WTC11 (cell line): ENCODE data around the gene ATP2B1. TPM values are rescaled to one million over a fixed set of nuclear protein-coding genes. Genes with fewer than 3 reads are reported as not detected.
A peak's percentile ranks its signal among the peaks of the same experiment; 100 is the strongest.

Experiments
- ATAC-seq: fragments of 200-7000 bp; cut with Tn5 transposase; 2 replicates; pipeline ENCODE4 v1.10.0; 2021; ENCODE audit warnings: mild to moderate bottlenecking, moderate library complexity
- CTCF ChIA-PET: fragments of 300-600 bp; sonication (Branson Sonifier 250); formaldehyde crosslinking; loops from one replicate; lab custom pipeline; 2021; ENCODE audit warnings: antibody characterized with exemption; lab: Charles Lee
- POLR2A ChIA-PET: fragments of 350-600 bp; sonication (Branson Sonifier 250); formaldehyde crosslinking; loops from one replicate; lab custom pipeline; 2021; ENCODE audit warnings: antibody characterized with exemption; lab: Charles Lee
- DNase-seq: peaks from one replicate; pipeline ENCODE4 v3.0.0; 2021; ENCODE audit warnings: low spot score
- H3K27ac Mint-ChIP-seq: 2 replicates; pipeline ENCODE4 v1.8.0; 2021; ENCODE audit warnings: mixed read lengths
- H3K27me3 Mint-ChIP-seq: 2 replicates; pipeline ENCODE4 v1.8.0; 2021; ENCODE audit warnings: low read depth, mild to moderate bottlenecking, moderate library complexity, mixed read lengths
- H3K36me3 Mint-ChIP-seq: 2 replicates; pipeline ENCODE4 v1.8.0; 2021; ENCODE audit warnings: mixed read lengths
- H3K4me1 Mint-ChIP-seq: 2 replicates; pipeline ENCODE4 v1.8.0; 2022; ENCODE audit warnings: mixed read lengths
- H3K4me3 Mint-ChIP-seq: 2 replicates; pipeline ENCODE4 v1.8.0; 2021; ENCODE audit warnings: mild to moderate bottlenecking, moderate library complexity, mixed read lengths
- H3K9me3 Mint-ChIP-seq: 2 replicates; pipeline ENCODE4 v1.8.0; 2021; ENCODE audit warnings: mixed read lengths
- CBFB ChIP-seq: sonication (generic); formaldehyde crosslinking; IDR thresholded peaks from 2 replicates; pipeline ENCODE4 v1.8.1; 2022; ENCODE audit warnings: mild to moderate bottlenecking, low read depth, missing genetic modification reagents
- ELF4 ChIP-seq: sonication (generic); formaldehyde crosslinking; IDR thresholded peaks from 2 replicates; pipeline ENCODE4 v1.8.1; 2022; ENCODE audit warnings: low read depth, mild to moderate bottlenecking, moderate library complexity, missing genetic modification reagents
- ESRRA ChIP-seq: sonication (generic); formaldehyde crosslinking; IDR thresholded peaks from 2 replicates; pipeline ENCODE4 v1.8.1; 2022; ENCODE audit warnings: mild to moderate bottlenecking, missing genetic modification reagents, borderline replicate concordance
- FOXP1 ChIP-seq: sonication (generic); formaldehyde crosslinking; IDR thresholded peaks from 2 replicates; pipeline ENCODE4 v1.8.0; 2022; ENCODE audit warnings: missing genetic modification reagents, mild to moderate bottlenecking, moderate library complexity, borderline replicate concordance
- MXD4 ChIP-seq: fragments of 250-450 bp; sonication (Bioruptor Pico); IDR thresholded peaks from 2 replicates; pipeline ENCODE4 v1.8.0; 2021; ENCODE audit warnings: mild to moderate bottlenecking, moderate library complexity, borderline replicate concordance
- NFATC4 ChIP-seq: fragments of 250-450 bp; sonication (Bioruptor Pico); IDR thresholded peaks from 2 replicates; pipeline ENCODE4 v1.9.0; 2021; ENCODE audit warnings: mild to moderate bottlenecking
- ZNF121 ChIP-seq: sonication (generic); formaldehyde crosslinking; IDR thresholded peaks from 2 replicates; pipeline ENCODE4 v1.8.0; 2023; ENCODE audit warnings: missing genetic modification reagents
- ZNF232 ChIP-seq: sonication (generic); formaldehyde crosslinking; IDR thresholded peaks from 2 replicates; pipeline ENCODE4 v1.8.0; 2022; ENCODE audit warnings: mild to moderate bottlenecking, missing genetic modification reagents
- total RNA-seq: library from RNA; stranded (reverse); gene quantifications from 3 replicates; pipeline ENCODE4 v1.2.3, GENCODE V29; 2021
- TF ChIP-seq, protein P1 (sequence below): sonication (generic); formaldehyde crosslinking; IDR thresholded peaks from 2 replicates; pipeline ENCODE4 v1.8.1; 2023; ENCODE audit warnings: mild to moderate bottlenecking, moderate library complexity, missing genetic modification reagents
- TF ChIP-seq, protein P2 (sequence below): sonication (generic); formaldehyde crosslinking; conservative IDR thresholded peaks from 2 replicates; pipeline ENCODE4 v1.8.1; 2023; ENCODE audit warnings: mild to moderate bottlenecking, low read depth, missing genetic modification reagents, moderate library complexity
- TF ChIP-seq, protein P3 (sequence below): sonication (generic); formaldehyde crosslinking; IDR thresholded peaks from 2 replicates; pipeline ENCODE4 v1.8.1; 2023; ENCODE audit warnings: mild to moderate bottlenecking, missing genetic modification reagents
- TF ChIP-seq, protein P4 (sequence below): sonication (generic); formaldehyde crosslinking; IDR thresholded peaks from 2 replicates; pipeline ENCODE4 v1.8.1; 2022; ENCODE audit warnings: mild to moderate bottlenecking, missing genetic modification reagents, moderate library complexity, borderline replicate concordance
- TF ChIP-seq, protein P5 (sequence below): fragments of 200-600 bp; IDR thresholded peaks from 2 replicates; pipeline ENCODE4 v1.8.0; 2022; ENCODE audit warnings: antibody characterized with exemption
- TF ChIP-seq, protein P6 (sequence below): sonication (generic); formaldehyde crosslinking; IDR thresholded peaks from 2 replicates; pipeline ENCODE4 v1.8.0; 2022; ENCODE audit warnings: missing genetic modification reagents

Gene ATP2B1
- total RNA-seq, 1 experiment from 2014 or later, result 31.7 TPM

DNA sequence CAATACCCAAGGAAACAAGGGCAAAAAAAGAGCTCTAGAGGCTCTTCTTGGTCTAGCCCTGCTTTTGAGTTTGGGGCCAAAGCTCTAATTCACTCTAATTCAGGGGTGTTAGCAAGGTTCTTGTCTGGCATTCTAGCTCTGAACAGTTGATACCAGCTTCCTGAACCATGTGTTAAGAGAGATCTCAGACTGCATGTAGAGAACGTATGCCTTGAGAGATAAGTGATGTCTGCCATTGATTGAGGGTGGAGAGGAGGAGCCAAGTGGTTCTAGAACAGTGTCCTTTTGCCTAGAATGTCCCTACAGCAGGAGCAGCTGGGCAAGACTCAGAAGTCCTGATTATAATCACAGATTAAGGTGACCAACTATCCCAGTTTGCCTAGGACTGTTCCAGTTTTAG lies 164.6 kb downstream of the ATP2B1 start:
- H3K9me3 Mint-ChIP-seq, result no peaks in the 10 kb centered on the region
- no peaks in the 10 kb centered on the region for H3K36me3 Mint-ChIP-seq
- no peaks in the 10 kb centered on the region for H3K27me3 Mint-ChIP-seq
- POLR2A ChIA-PET, result no interaction called here
- DNase-seq, result no peak
- TF ChIP-seq, protein P1, sequence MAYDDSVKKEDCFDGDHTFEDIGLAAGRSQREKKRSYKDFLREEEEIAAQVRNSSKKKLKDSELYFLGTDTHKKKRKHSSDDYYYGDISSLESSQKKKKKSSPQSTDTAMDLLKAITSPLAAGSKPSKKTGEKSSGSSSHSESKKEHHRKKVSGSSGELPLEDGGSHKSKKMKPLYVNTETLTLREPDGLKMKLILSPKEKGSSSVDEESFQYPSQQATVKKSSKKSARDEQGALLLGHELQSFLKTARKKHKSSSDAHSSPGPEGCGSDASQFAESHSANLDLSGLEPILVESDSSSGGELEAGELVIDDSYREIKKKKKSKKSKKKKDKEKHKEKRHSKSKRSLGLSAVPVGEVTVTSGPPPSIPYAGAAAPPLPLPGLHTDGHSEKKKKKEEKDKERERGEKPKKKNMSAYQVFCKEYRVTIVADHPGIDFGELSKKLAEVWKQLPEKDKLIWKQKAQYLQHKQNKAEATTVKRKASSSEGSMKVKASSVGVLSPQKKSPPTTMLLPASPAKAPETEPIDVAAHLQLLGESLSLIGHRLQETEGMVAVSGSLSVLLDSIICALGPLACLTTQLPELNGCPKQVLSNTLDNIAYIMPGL (CRISPR knock-in tag), result no peak
- no peak for TF ChIP-seq MXD4 (CRISPR knock-in tag)
- no peak for TF ChIP-seq ZNF232 (CRISPR knock-in tag)
- TF ChIP-seq, protein P2, sequence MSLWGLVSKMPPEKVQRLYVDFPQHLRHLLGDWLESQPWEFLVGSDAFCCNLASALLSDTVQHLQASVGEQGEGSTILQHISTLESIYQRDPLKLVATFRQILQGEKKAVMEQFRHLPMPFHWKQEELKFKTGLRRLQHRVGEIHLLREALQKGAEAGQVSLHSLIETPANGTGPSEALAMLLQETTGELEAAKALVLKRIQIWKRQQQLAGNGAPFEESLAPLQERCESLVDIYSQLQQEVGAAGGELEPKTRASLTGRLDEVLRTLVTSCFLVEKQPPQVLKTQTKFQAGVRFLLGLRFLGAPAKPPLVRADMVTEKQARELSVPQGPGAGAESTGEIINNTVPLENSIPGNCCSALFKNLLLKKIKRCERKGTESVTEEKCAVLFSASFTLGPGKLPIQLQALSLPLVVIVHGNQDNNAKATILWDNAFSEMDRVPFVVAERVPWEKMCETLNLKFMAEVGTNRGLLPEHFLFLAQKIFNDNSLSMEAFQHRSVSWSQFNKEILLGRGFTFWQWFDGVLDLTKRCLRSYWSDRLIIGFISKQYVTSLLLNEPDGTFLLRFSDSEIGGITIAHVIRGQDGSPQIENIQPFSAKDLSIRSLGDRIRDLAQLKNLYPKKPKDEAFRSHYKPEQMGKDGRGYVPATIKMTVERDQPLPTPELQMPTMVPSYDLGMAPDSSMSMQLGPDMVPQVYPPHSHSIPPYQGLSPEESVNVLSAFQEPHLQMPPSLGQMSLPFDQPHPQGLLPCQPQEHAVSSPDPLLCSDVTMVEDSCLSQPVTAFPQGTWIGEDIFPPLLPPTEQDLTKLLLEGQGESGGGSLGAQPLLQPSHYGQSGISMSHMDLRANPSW, result no peak
- TF ChIP-seq, protein P3, sequence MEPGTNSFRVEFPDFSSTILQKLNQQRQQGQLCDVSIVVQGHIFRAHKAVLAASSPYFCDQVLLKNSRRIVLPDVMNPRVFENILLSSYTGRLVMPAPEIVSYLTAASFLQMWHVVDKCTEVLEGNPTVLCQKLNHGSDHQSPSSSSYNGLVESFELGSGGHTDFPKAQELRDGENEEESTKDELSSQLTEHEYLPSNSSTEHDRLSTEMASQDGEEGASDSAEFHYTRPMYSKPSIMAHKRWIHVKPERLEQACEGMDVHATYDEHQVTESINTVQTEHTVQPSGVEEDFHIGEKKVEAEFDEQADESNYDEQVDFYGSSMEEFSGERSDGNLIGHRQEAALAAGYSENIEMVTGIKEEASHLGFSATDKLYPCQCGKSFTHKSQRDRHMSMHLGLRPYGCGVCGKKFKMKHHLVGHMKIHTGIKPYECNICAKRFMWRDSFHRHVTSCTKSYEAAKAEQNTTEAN (CRISPR knock-in tag), result no peak
- TF ChIP-seq, protein P4, sequence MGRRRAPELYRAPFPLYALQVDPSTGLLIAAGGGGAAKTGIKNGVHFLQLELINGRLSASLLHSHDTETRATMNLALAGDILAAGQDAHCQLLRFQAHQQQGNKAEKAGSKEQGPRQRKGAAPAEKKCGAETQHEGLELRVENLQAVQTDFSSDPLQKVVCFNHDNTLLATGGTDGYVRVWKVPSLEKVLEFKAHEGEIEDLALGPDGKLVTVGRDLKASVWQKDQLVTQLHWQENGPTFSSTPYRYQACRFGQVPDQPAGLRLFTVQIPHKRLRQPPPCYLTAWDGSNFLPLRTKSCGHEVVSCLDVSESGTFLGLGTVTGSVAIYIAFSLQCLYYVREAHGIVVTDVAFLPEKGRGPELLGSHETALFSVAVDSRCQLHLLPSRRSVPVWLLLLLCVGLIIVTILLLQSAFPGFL (CRISPR knock-in tag), result no peak
- TF ChIP-seq, all 79 proteins: peak for 0
- ATAC-seq, result no peak
- peaks cover 9% of the 10 kb centered on the region for H3K4me1 Mint-ChIP-seq
- no peak overlapping the region for H3K27ac Mint-ChIP-seq
- H3K4me3 Mint-ChIP-seq, result no peak overlapping the region
- CTCF ChIA-PET, result interaction anchor here (1.1 to 2.7 kb wide), 3 partner anchors 92 to 559 kb away, joined by 3 to 13 read pairs (median 3); no protein-coding TSS in a partner anchor

DNA sequence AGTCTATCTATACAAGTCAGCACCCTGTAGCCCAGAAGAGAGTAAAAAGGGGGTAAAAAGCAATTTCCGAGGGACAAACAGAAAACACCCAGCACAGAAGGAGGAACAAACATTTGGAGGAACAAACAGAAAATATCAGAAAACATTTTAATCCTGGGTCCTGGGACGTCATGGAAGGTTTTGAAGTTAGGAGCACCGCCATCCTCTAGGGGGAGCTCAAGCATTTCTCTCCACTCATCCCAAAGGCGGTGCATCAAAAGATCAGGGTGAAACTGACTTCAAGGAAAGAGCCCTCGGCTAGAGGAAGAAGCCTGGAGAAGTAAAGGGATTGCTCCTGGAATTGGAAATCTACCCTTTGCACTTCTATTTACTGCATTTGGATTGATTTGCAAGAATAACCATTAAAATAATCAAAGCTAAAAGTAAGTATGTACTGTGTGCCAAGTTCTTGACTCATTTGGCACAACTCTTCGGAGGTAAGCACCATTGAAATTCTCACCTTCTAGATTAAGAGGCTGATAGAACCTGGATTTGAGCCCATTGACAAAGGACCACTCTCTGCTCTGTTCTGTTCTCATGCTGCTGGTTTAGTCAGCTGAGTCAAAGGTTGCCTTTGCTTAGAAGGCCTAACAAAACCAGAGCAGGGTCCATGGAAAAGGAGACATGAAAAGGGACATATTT lies 165.6 kb downstream of the ATP2B1 start:
- ChIA-PET CTCF (interaction anchor here (0.8 to 2.7 kb wide), 6 partner anchors 66 to 621 kb away, joined by 3 to 13 read pairs (median 3); no protein-coding TSS in a partner anchor), POLR2A (no interaction called here)
- peak; percentile 83 for ATAC-seq
- H3K27me3 Mint-ChIP-seq, result no peaks in the 10 kb centered on the region
- H3K9me3 Mint-ChIP-seq, result no peaks in the 10 kb centered on the region
- peaks cover 9% of the 10 kb centered on the region for H3K4me1 Mint-ChIP-seq
- no peaks in the 10 kb centered on the region for H3K36me3 Mint-ChIP-seq
- no peak overlapping the region for H3K27ac Mint-ChIP-seq
- no peak overlapping the region for H3K4me3 Mint-ChIP-seq
- DNase-seq, result peak; percentile 70
- TF ChIP-seq, protein P5, sequence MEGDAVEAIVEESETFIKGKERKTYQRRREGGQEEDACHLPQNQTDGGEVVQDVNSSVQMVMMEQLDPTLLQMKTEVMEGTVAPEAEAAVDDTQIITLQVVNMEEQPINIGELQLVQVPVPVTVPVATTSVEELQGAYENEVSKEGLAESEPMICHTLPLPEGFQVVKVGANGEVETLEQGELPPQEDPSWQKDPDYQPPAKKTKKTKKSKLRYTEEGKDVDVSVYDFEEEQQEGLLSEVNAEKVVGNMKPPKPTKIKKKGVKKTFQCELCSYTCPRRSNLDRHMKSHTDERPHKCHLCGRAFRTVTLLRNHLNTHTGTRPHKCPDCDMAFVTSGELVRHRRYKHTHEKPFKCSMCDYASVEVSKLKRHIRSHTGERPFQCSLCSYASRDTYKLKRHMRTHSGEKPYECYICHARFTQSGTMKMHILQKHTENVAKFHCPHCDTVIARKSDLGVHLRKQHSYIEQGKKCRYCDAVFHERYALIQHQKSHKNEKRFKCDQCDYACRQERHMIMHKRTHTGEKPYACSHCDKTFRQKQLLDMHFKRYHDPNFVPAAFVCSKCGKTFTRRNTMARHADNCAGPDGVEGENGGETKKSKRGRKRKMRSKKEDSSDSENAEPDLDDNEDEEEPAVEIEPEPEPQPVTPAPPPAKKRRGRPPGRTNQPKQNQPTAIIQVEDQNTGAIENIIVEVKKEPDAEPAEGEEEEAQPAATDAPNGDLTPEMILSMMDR, result peak; percentile 69
- no peak for TF ChIP-seq CBFB (CRISPR knock-in tag)
- TF ChIP-seq NFATC4 (CRISPR knock-in tag), result no peak
- TF ChIP-seq ELF4 (CRISPR knock-in tag), result no peak
- TF ChIP-seq ESRRA (CRISPR knock-in tag), result no peak
- TF ChIP-seq, all 79 proteins: peak for 1

DNA sequence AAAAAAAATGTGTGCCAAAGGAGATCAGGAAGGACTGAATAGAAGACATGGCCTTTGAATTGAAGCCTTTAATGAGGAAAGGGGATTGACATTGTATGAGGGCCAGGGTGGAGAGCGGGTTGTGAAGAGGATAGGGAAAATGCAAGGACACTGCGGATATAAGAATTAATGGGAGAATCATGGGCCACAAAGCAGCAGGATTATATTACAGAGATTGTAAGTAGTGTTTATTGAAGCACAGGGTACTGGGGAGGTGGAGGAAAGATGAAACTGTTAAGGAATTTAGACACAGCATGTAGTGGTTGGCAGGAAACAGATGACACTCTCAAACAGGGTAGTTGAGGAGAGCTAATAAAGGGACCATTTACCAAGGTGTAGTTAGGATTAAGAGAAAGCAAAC lies 166.4 kb downstream of the ATP2B1 start:
- Mint-ChIP-seq H3K4me3 (no peak overlapping the region), H3K27me3 (0 out of 2 replicates have a peak, but pooled peaks cover 2% of the 10 kb centered on the region), H3K27ac (no peak overlapping the region; the same call in 1 of the 2 replicates), H3K4me1 (peaks cover 9% of the 10 kb centered on the region), H3K36me3 (no peaks in the 10 kb centered on the region), H3K9me3 (no peaks in the 10 kb centered on the region)
- ATAC-seq, result no peak
- ChIA-PET POLR2A (no interaction called here), CTCF (interaction anchor here (0.9 to 1.5 kb wide), 4 partner anchors 197 to 622 kb away, joined by 3 to 4 read pairs (median 3); no protein-coding TSS in a partner anchor)
- DNase-seq, result no peak
- TF ChIP-seq FOXP1 (CRISPR knock-in tag), result no peak
- TF ChIP-seq, protein P6, sequence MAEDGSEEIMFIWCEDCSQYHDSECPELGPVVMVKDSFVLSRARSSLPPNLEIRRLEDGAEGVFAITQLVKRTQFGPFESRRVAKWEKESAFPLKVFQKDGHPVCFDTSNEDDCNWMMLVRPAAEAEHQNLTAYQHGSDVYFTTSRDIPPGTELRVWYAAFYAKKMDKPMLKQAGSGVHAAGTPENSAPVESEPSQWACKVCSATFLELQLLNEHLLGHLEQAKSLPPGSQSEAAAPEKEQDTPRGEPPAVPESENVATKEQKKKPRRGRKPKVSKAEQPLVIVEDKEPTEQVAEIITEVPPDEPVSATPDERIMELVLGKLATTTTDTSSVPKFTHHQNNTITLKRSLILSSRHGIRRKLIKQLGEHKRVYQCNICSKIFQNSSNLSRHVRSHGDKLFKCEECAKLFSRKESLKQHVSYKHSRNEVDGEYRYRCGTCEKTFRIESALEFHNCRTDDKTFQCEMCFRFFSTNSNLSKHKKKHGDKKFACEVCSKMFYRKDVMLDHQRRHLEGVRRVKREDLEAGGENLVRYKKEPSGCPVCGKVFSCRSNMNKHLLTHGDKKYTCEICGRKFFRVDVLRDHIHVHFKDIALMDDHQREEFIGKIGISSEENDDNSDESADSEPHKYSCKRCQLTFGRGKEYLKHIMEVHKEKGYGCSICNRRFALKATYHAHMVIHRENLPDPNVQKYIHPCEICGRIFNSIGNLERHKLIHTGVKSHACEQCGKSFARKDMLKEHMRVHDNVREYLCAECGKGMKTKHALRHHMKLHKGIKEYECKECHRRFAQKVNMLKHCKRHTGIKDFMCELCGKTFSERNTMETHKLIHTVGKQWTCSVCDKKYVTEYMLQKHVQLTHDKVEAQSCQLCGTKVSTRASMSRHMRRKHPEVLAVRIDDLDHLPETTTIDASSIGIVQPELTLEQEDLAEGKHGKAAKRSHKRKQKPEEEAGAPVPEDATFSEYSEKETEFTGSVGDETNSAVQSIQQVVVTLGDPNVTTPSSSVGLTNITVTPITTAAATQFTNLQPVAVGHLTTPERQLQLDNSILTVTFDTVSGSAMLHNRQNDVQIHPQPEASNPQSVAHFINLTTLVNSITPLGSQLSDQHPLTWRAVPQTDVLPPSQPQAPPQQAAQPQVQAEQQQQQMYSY, result no peak
- no peak for TF ChIP-seq ZNF121 (CRISPR knock-in tag)
